ENCODE data around the gene ENPEP.

The ENPEP gene

GRCh38 chr4:110499126-110499525 lies 23.2 kb downstream of the ENPEP start:
- TF ChIP-seq CTCF (IDR thresholded peaks at IDR 0.05; ENCODE audit: low read length, missing control alignments) = no peak
- H3K4me3 ChIP-seq (replicated peaks; ENCODE audit: low read depth, low read length) = no peak overlapping the region
- no peak for DNase-seq (ENCODE audit: low read depth)

GRCh38 chr4:110501826-110502225 lies 25.9 kb downstream of the ENPEP start:
- TF ChIP-seq CTCF (IDR thresholded peaks at IDR 0.05; ENCODE audit: low read length, missing control alignments) = no peak
- no peak overlapping the region for H3K4me3 ChIP-seq (replicated peaks; ENCODE audit: low read depth, low read length)
- DNase-seq (ENCODE audit: low read depth) = peak; percentile 37

GRCh38 chr4:110503270-110504083 lies 27.5 kb downstream of the ENPEP start:
- peak; percentile 45 for DNase-seq (ENCODE audit: low read depth)
- peak; percentile 3 for TF ChIP-seq CTCF (IDR thresholded peaks at IDR 0.05; ENCODE audit: low read length, missing control alignments)
- no peak overlapping the region for H3K4me3 ChIP-seq (replicated peaks; ENCODE audit: low read depth, low read length)

GRCh38 chr4:110504084-110504435 lies 28.1 kb downstream of the ENPEP start:
- H3K4me3 ChIP-seq (replicated peaks; ENCODE audit: low read depth, low read length) = no peak overlapping the region
- no peak for TF ChIP-seq CTCF (IDR thresholded peaks at IDR 0.05; ENCODE audit: low read length, missing control alignments)

GRCh38 chr4:110505440-110505839 lies 29.5 kb downstream of the ENPEP start:
- TF ChIP-seq CTCF (IDR thresholded peaks at IDR 0.05; ENCODE audit: low read length, missing control alignments) = no peak
- H3K4me3 ChIP-seq (replicated peaks; ENCODE audit: low read depth, low read length) = no peak overlapping the region
- DNase-seq (ENCODE audit: low read depth) = no peak

More at GRCh38 chr4:110504084-110504435, 28.1 kb downstream of the ENPEP start:
- no peak for DNase-seq (ENCODE audit: low read depth)

- no peak overlapping the region for H3K4me3 ChIP-seq (replicated peaks; ENCODE audit: low read depth, low read length)
- peak; percentile 65 for DNase-seq (ENCODE audit: low read depth)
- TF ChIP-seq CTCF (IDR thresholded peaks at IDR 0.05; ENCODE audit: low read length, missing control alignments) = peak; percentile 52
These were observed 33.1 kb downstream of the ENPEP start for GRCh38 chr4:110508827-110509710.

Data from fibroblast of pulmonary artery (primary cell).